Ishikawa (cell line): ENCODE data around the gene BDH1.
A peak's percentile ranks its signal among the peaks of the same experiment; 100 is the strongest.

Experiments used
- CEBPB ChIP-seq: IDR thresholded peaks from 2 replicates; pipeline ENCODE4 v1.6.1; 2012
- CREB1 ChIP-seq: IDR thresholded peaks from 2 replicates; pipeline ENCODE4 v1.6.1; 2012; ENCODE audit warnings: low read depth
- EGR1 ChIP-seq: IDR thresholded peaks from 2 replicates; pipeline ENCODE4 v1.6.1; 2012
- EP300 ChIP-seq: IDR thresholded peaks from 2 replicates; pipeline ENCODE4 v1.6.1; 2012; ENCODE audit warnings: borderline replicate concordance
- FOXM1 ChIP-seq: IDR thresholded peaks from 2 replicates; pipeline ENCODE4 v1.6.1; 2012; ENCODE audit warnings: low read depth, borderline replicate concordance
- MAX ChIP-seq: IDR thresholded peaks from 2 replicates; pipeline ENCODE4 v1.6.1; 2012
- NFIC ChIP-seq: IDR thresholded peaks from 2 replicates; pipeline ENCODE4 v1.6.1; 2012
- RAD21 ChIP-seq: IDR thresholded peaks from 2 replicates; pipeline ENCODE4 v1.6.1; 2012; ENCODE audit warnings: low read depth
- REST ChIP-seq: IDR thresholded peaks from 2 replicates; pipeline ENCODE4 v1.6.1; 2012; ENCODE audit warnings: low read depth, mild to moderate bottlenecking
- TAF1 ChIP-seq: IDR thresholded peaks from 2 replicates; pipeline ENCODE4 v1.6.1; 2012; ENCODE audit warnings: low read depth, mild to moderate bottlenecking
- TCF12 ChIP-seq: IDR thresholded peaks from 2 replicates; pipeline ENCODE4 v1.6.1; 2012; ENCODE audit warnings: low read depth
- TEAD4 ChIP-seq: IDR thresholded peaks from 2 replicates; pipeline ENCODE4 v1.6.1; 2012
- YY1 ChIP-seq: IDR thresholded peaks from 2 replicates; pipeline ENCODE4 v1.6.1; 2012; ENCODE audit warnings: low read depth
- ZBTB7A ChIP-seq: IDR thresholded peaks from 2 replicates; pipeline ENCODE4 v1.6.1; 2012; ENCODE audit warnings: low read depth
- TF ChIP-seq, protein P1 (sequence below): IDR thresholded peaks from 2 replicates; pipeline ENCODE4 v1.6.1; 2012

Gene BDH1

DNA sequence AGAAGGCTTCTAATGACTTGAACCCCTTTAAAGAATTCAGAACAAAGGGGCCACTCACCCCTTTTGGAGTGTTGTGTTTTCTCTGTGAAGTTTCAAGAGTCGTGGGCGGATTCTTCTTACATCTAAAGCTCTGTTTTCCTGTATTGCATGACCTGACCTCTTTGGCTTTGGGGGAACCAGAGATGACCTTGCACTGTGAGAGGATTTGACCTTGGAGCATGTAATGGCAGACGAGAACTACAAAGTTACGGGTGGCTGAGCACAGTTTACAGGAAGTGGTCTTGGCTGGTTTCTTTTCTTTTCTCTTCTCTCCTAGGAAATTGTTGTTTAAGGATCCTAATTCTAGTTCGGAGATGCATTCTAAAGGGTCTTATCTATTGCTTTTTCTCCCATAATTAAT lies 6.2 kb upstream of the BDH1 start:
- no peak for TF ChIP-seq NFIC
- no peak for TF ChIP-seq TAF1
- TF ChIP-seq MAX, result no peak
- TF ChIP-seq RAD21, result no peak
- TF ChIP-seq TCF12, result no peak
- TF ChIP-seq TEAD4, result no peak
- TF ChIP-seq CEBPB, result no peak
- TF ChIP-seq, protein P1, sequence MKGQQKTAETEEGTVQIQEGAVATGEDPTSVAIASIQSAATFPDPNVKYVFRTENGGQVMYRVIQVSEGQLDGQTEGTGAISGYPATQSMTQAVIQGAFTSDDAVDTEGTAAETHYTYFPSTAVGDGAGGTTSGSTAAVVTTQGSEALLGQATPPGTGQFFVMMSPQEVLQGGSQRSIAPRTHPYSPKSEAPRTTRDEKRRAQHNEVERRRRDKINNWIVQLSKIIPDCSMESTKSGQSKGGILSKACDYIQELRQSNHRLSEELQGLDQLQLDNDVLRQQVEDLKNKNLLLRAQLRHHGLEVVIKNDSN, result no peak
- TF ChIP-seq YY1, result no peak
- TF ChIP-seq FOXM1, result no peak

DNA sequence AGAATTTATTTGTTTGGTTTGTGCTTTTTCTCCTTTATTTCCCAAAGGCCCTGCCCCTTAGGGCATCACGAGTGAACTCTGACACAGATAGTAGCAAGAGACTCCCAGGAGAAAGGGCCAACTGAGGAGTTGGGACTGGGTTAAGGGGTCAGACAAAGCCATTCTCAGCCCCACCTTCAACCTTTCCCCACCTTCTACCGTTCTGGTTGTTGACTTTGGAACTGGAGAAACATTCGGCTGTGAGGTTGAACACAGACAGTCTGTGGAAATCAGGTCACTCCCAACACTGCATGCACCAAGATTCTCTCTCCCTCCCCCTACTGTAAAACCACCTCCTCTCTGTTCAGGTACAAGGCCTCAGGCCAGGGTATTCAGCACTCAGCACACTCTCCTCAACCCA lies 3.9 kb upstream of the BDH1 start:
- TF ChIP-seq TCF12, result no peak
- TF ChIP-seq NFIC, result no peak
- no peak for TF ChIP-seq EGR1
- TF ChIP-seq CREB1, result no peak
- no peak for TF ChIP-seq ZBTB7A
- TF ChIP-seq CEBPB, result no peak
- no peak for TF ChIP-seq TEAD4
- TF ChIP-seq FOXM1, result no peak
- no peak for TF ChIP-seq RAD21
- no peak for TF ChIP-seq EP300
- TF ChIP-seq REST, result no peak
- TF ChIP-seq, protein P1, result no peak

GRCh38 chr3:197554562-197555280 lies 1.0 kb downstream of the BDH1 start:
- TF ChIP-seq TCF12 (no peak), RAD21 (no peak; the same call in 1 of the 2 replicates), FOXM1 (peak; percentile 30; the same call in 1 of the 2 replicates), REST (peak; percentile 41), NFIC (no peak), EGR1 (no peak), YY1 (no peak), CEBPB (no peak), TAF1 (peak; percentile 78), EP300 (0 out of 2 replicates have a peak, but pooled peaks have one; percentile 33), TEAD4 (no peak), CREB1 (peak; percentile 87), MAX (peak; percentile 90), ZBTB7A (peak; percentile 99)
- TF ChIP-seq, protein P1, result peak; percentile 67

GRCh38 chr3:197554196-197554561 lies 1.6 kb downstream of the BDH1 start:
- TF ChIP-seq CEBPB (no peak), TCF12 (no peak)
- TF ChIP-seq, protein P1, result no peak

DNA sequence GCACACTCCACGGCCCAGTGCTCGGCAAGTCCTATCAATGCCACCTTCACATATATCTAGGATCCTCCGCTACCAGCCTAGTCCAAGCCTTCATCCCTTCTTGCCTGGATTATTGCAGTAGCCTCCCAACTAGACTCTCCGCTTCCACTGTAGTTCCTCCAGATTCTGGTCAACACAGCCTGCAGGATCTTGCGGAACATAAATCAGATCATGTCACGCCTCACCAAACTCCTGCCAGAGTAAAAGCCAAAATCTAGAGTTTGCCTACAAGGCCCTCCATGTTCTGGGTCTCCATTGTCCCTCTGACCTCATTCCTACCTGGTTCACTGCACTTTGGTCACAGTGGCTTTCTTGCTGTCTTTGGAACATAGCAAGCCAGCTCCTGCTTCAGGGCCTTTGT lies 3.6 kb downstream of the BDH1 start:
- no peak for TF ChIP-seq CEBPB
- TF ChIP-seq FOXM1, result no peak

DNA sequence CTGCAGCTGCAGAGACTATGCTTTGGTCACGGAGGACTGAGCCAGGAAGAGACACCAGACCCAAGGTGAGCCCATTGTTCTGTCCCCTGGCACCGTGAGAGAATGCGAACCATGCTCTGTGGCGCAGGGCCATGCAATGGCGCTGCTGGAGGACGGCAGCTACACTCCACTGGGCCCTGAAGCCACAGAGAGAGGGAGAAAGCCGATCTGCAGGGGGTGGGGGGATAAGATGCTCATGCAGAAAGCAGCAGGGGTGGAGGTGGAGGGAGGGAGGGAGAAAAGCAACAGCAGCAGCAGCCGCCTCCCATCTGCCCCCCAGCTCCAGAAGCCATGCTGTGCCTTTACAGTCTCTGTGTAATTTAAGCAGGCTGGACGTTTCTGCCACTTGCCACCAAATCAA lies 5.3 kb downstream of the BDH1 start:
- TF ChIP-seq TCF12 (peak; percentile 76), TEAD4 (peak; percentile 75), YY1 (peak; percentile 87), REST (no peak), EGR1 (0 out of 2 replicates have a peak, but pooled peaks have one; percentile 22), MAX (peak; percentile 76), EP300 (peak; percentile 81), FOXM1 (no peak), TAF1 (no peak), ZBTB7A (0 out of 2 replicates have a peak, but pooled peaks have one; percentile 56), CREB1 (no peak), NFIC (peak; percentile 75)
- TF ChIP-seq, protein P1, result 0 out of 2 replicates have a peak, but pooled peaks have one; percentile 21
